Fibroblast of mammary gland (primary cell): ENCODE data around the gene GORASP1.
A peak's percentile ranks its signal among the peaks of the same experiment; 100 is the strongest.

Experiments
- DNase-seq: peaks from one replicate; pipeline ENCODE4 v3.0.0-alpha.2; 2010; ENCODE audit warnings: low read depth
- H3K4me3 ChIP-seq: 2 replicates; pipeline ENCODE4 v1.5.1; 2011; ENCODE audit warnings: low read depth, mild to moderate bottlenecking, low read length, moderate library complexity; ENCODE audit not compliant: control insufficient read depth
- TF ChIP-seq, protein P1 (sequence below): conservative IDR thresholded peaks from 2 replicates; pipeline ENCODE4 v1.5.1; 2011; ENCODE audit warnings: low read depth, low read length, inconsistent platforms; ENCODE audit not compliant: control insufficient read depth, insufficient read depth

Gene GORASP1

GRCh38 chr3:39149498-39150147 lies 42.2 kb upstream of the GORASP1 start:
- TF ChIP-seq, protein P1, sequence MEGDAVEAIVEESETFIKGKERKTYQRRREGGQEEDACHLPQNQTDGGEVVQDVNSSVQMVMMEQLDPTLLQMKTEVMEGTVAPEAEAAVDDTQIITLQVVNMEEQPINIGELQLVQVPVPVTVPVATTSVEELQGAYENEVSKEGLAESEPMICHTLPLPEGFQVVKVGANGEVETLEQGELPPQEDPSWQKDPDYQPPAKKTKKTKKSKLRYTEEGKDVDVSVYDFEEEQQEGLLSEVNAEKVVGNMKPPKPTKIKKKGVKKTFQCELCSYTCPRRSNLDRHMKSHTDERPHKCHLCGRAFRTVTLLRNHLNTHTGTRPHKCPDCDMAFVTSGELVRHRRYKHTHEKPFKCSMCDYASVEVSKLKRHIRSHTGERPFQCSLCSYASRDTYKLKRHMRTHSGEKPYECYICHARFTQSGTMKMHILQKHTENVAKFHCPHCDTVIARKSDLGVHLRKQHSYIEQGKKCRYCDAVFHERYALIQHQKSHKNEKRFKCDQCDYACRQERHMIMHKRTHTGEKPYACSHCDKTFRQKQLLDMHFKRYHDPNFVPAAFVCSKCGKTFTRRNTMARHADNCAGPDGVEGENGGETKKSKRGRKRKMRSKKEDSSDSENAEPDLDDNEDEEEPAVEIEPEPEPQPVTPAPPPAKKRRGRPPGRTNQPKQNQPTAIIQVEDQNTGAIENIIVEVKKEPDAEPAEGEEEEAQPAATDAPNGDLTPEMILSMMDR = no peak
- H3K4me3 ChIP-seq = no peak overlapping the region
- DNase-seq = no peak

- TF ChIP-seq, protein P1 = no peak
- no peak for DNase-seq
- H3K4me3 ChIP-seq = no peak overlapping the region
These were observed 41.6 kb upstream of the GORASP1 start for GRCh38 chr3:39149059-39149455.

GRCh38 chr3:39148435-39149058 lies 41.1 kb upstream of the GORASP1 start:
- TF ChIP-seq, protein P1 = no peak
- no peak for DNase-seq
- H3K4me3 ChIP-seq = no peak overlapping the region

- peak; percentile 51 for DNase-seq
- TF ChIP-seq, protein P1 = no peak
- no peak overlapping the region for H3K4me3 ChIP-seq
These were observed 40.4 kb upstream of the GORASP1 start for GRCh38 chr3:39147711-39148434.

DNA sequence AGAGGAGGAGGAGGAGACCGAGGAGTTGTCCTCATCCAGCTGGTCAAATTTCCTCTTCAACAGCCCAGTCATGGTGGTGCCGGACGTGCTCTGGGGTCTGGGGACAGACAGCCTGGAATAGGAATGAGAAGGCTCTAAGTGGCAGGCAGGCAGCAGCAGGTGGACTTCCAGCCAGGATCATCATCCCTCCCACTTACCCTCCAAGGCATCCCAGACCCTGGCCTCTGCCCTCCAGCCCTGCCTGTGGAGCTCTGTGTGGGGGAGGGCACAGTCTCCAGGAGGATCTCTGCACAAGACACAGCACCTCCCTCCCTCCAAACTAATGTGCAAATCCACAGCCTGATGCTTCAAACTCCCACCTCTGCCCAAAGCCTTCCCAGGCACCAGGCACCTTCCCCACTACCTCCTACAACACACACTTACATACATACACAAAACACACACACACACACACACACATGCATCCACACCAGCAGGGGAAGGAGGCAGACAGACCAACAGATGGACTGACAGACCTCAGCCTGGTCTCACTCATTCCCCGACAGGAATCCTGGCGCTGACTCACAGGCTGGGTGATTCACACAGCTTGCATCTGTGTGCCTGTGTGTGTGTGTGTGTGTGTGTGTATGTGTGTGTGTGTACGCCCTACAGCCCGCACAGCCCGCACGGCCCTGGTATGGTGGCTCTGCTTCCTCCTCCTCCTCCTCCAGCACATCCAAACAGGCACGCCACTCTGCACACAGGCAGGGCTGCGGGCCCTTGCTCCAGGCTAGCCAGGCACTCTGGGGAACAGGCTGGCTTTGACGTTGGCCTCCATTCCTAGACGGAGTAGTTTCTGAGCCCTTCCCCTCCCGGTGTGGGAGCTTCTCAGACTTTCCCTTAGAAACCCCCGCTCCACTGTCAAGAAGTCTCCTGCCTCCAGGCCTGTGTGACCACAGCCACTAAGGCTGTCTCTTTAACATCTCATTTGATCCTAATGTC lies 39.5 kb upstream of the GORASP1 start:
- peak; percentile 98 for DNase-seq
- TF ChIP-seq, protein P1 = no peak
- no peak overlapping the region for H3K4me3 ChIP-seq

DNA sequence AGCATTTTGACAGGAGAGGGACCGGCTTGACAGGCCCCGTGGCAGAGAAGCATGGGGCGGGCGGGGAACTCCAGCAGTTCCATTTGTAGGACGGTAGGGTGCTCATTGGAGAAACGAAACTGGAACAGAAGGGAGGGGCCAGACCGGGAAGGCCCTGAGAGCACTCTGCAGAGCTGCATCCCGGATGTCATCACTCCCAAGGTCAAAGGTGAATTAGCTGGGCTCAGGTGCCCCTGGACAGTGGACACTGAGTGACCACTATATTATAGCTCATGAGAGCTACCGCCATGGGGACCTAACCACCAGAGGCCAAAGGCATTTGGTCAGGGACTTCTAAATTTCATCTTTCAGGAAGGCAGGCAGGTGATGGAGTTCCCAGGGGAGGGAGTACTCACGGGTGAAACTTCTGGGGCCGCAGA lies 38.7 kb upstream of the GORASP1 start:
- DNase-seq = peak; percentile 35
- no peak overlapping the region for H3K4me3 ChIP-seq

More for the DNA sequence above, 38.7 kb upstream of the GORASP1 start:
- TF ChIP-seq, protein P1 = no peak
